Right atrium auricular region (tissue), 2 donors: Measurements from ENCODE around the gene UNC119. TPM values are rescaled to one million over a fixed set of nuclear protein-coding genes. Genes with fewer than 3 reads are reported as not detected.

Source experiments
- DNase-seq: peaks from one replicate; pipeline ENCODE4 v3.0.0-alpha.2; 2019; ENCODE audit warnings: low spot score
- H3K27ac ChIP-seq, 2 donors: fragments of 200-600 bp; sonication (generic); 1 replicate in 1 of 2; 2 replicates in 1 of 2; pipeline ENCODE4 v1.5.1; 2016 to 2019
- H3K27me3 ChIP-seq, 2 donors: fragments of 200-600 bp; sonication (generic); one replicate each; pipeline versions ENCODE4 v1.5.1 to v1.6.0; 2017 to 2019
- H3K36me3 ChIP-seq: fragments of 200-600 bp; sonication (generic); one replicate; pipeline ENCODE4 v1.5.1; 2016
- H3K4me1 ChIP-seq, 2 donors: fragments of 200-600 bp; sonication (generic); one replicate each; pipeline versions ENCODE4 v1.5.1 to v1.6.0; 2017 to 2019
- H3K4me3 ChIP-seq, 2 donors: fragments of 200-600 bp; sonication (generic); 1 replicate in 1 of 2; 2 replicates in 1 of 2; pipeline ENCODE4 v1.5.1; 2017 to 2019; ENCODE audit warnings: mild to moderate bottlenecking in 1 of 2, moderate library complexity in 1 of 2
- H3K9me3 ChIP-seq, 2 donors: fragments of 200-600 bp; sonication (generic); one replicate each; pipeline ENCODE4 v1.5.1; 2019
- CTCF ChIP-seq, 2 donors: fragments of 200-600 bp; sonication (generic); IDR thresholded peaks; one replicate each; pipeline ENCODE4 v1.5.1; 2019; ENCODE audit warnings: antibody characterized with exemption in 2 of 2
- total RNA-seq, 2 donors: library from RNA; depleted of rRNA; stranded (reverse); fragments of >200 nt; gene quantifications; one replicate each; pipeline ENCODE4 v1.1.0, GENCODE V29; 2016

UNC119 gene
- total RNA-seq: 10 to 100 TPM; 19.6 to 30.3 TPM

DNA sequence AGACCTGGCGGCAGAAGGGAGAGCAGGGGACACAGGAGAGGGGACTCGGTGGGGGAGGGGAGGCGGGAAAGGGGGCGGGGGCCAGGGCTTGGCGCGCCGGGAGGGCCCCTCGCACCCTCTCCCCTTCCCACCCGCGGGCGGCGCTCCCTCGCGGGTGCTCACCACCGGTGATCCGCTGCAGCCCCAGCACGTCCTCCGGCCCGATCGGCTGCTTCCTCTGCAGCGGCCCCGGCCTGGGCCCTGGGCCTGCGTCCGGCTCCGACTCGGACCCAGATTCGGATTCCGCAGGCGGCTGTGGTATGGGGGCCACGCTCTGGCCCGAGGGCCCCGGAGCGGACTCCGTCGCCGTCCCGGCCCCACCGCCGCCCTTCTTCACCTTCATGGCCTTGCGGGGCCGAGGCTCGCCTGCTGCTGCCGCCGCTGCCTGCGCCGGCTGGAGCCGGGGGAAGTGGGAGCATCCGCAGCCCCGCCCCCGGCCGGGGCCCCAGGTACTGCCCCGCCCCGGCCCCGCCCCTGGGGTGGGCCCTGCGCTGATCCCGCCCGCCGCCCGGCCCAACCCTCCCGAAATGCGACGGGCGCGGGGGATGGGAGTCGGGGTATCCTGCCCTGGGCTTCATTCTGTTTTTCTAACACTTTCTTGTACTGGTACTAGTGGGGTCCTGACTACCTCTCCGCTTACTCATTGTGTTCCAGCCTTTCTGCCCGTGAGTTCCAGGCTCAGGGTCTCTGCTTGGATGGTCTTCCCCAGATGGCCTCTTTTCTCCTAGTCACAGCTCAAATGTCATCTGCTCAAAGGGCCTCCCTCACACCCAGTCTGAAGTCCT is at the start of gene UNC119:
Gene UNC119, minus strand, starts transcription at position 449 of the 824 bp plus-strand sequence. Its CDS starts 67 bp downstream, at position 382.
- DNase-seq: no peak
- Histone ChIP-seq H3K36me3 (peaks cover 38% of the 10 kb centered on the region), H3K4me1 (peaks cover 0 to 25% of the 10 kb centered on the region in 2 donors), H3K27me3 (no peaks in the 10 kb centered on the region), H3K4me3 (peak within 1 kb of the TSS; percentile 60 to 88), H3K9me3 (no peaks in the 10 kb centered on the region), H3K27ac (peak within 1 kb of the TSS; percentile 61 to 80)
- no peak for TF ChIP-seq CTCF (IDR thresholded peaks at IDR 0.05)

GRCh38 chr17:28599311-28600184 is 47.1 kb upstream of the UNC119 start:
- H3K9me3 ChIP-seq: no peaks in the 10 kb centered on the region
- peaks cover 0 to 17% of the 10 kb centered on the region in 2 donors for H3K4me1 ChIP-seq
- no peaks in the 10 kb centered on the region for H3K36me3 ChIP-seq
- no peak for TF ChIP-seq CTCF (IDR thresholded peaks at IDR 0.05)
- peak overlapping the region; percentile 48 to 70 for H3K4me3 ChIP-seq
- peak; percentile 73 for DNase-seq
- peak overlapping the region; percentile 93 to 96 for H3K27ac ChIP-seq
- no peaks in the 10 kb centered on the region for H3K27me3 ChIP-seq

- peak; percentile 95 for DNase-seq
- TF ChIP-seq CTCF (IDR thresholded peaks at IDR 0.05): no peak
- Histone ChIP-seq H3K36me3 (no peaks in the 10 kb centered on the region), H3K9me3 (no peaks in the 10 kb centered on the region), H3K4me1 (peaks cover 0 to 17% of the 10 kb centered on the region in 2 donors), H3K4me3 (peak within 1 kb of the TSS; percentile 48 to 70), H3K27ac (peak within 1 kb of the TSS; percentile 93 to 96), H3K27me3 (no peaks in the 10 kb centered on the region)
Observed at GRCh38 chr17:28598799-28599310, 46.4 kb upstream of the UNC119 start, which contains the start of gene SPAG5. Gene SPAG5 (minus strand): TSS chr17:28599025. CDS start chr17:28598946, 79 bp downstream.

GRCh38 chr17:28598389-28598788 is 46.0 kb upstream of the UNC119 start:
- H3K27ac ChIP-seq: peak overlapping the region in 1 of 2 donors; percentile 96
- no peaks in the 10 kb centered on the region for H3K9me3 ChIP-seq

More at GRCh38 chr17:28598389-28598788, 46.0 kb upstream of the UNC119 start:
- Histone ChIP-seq H3K27me3 (no peaks in the 10 kb centered on the region), H3K36me3 (no peaks in the 10 kb centered on the region), H3K4me3 (peak overlapping the region; percentile 48 to 70), H3K4me1 (peaks cover 0 to 17% of the 10 kb centered on the region in 2 donors)
- TF ChIP-seq CTCF (IDR thresholded peaks at IDR 0.05): no peak
- no peak for DNase-seq
